ENCODE data around the gene RP2. TPM values are rescaled to one million over a fixed set of nuclear protein-coding genes. Genes with fewer than 3 reads are reported as not detected.

Gene RP2
- total RNA-seq, 1 experiment from 2014 or later, result 5.1 TPM

GRCh38 chrX:46805270-46805669 is 31.6 kb upstream of the RP2 start:
- TF ChIP-seq CTCF (conservative IDR thresholded peaks at IDR 0.05), result no peak
- Histone ChIP-seq H3K79me1 (ENCODE audit: insufficient read depth, low read depth, low read length, poor library complexity, severe bottlenecking) (no peaks in the 10 kb centered on the region), H3K27ac (ENCODE audit: insufficient read length, low read depth, low read length) (no peak overlapping the region), H3K9ac (ENCODE audit: extremely low read depth, insufficient read length, low read length) (no peak overlapping the region), H4K5ac (ENCODE audit: insufficient read length, low read depth, low read length) (no peak overlapping the region), H3K14ac (ENCODE audit: insufficient read depth, low read length) (no peak overlapping the region), H3K4ac (ENCODE audit: low read depth, low read length) (no peak overlapping the region), H3K23me2 (ENCODE audit: insufficient read length, low read depth, low read length, poor library complexity, severe bottlenecking) (no peaks in the 10 kb centered on the region), H3K9me3 (ENCODE audit: control insufficient read depth, low read depth, low read length) (peaks cover 20% of the 10 kb centered on the region), H4K20me1 (ENCODE audit: control insufficient read depth, insufficient read depth, insufficient read length) (no peaks in the 10 kb centered on the region), H4K91ac (ENCODE audit: insufficient read length, low read depth, low read length) (no peak overlapping the region), H3K23ac (ENCODE audit: insufficient read length, low read depth, low read length) (no peak overlapping the region), H3K4me1 (ENCODE audit: insufficient read depth, low read length) (no peaks in the 10 kb centered on the region), H2BK5ac (ENCODE audit: insufficient read length, low read length) (no peak overlapping the region), H2BK20ac (ENCODE audit: low read depth, low read length, poor library complexity, severe bottlenecking) (no peak overlapping the region), H2BK12ac (ENCODE audit: insufficient read length, low read depth, low read length) (no peak overlapping the region), H2AFZ (ENCODE audit: low read length) (no peak overlapping the region), H2BK15ac (ENCODE audit: low read depth, low read length) (no peak overlapping the region), H3K27me3 (ENCODE audit: insufficient read depth, low read length) (no peaks in the 10 kb centered on the region), H3K56ac (ENCODE audit: insufficient read length, low read depth, low read length) (no peak overlapping the region), H4K8ac (replicated peaks; ENCODE audit: insufficient read length, low read depth, low read length) (no peak overlapping the region), H3T11ph (ENCODE audit: low read length) (no peak overlapping the region), H3K79me2 (ENCODE audit: insufficient read depth, low read length) (no peaks in the 10 kb centered on the region), H3K4me2 (ENCODE audit: insufficient read depth, insufficient read length, low read length) (no peak overlapping the region), H3K18ac (ENCODE audit: insufficient read length, low read depth, low read length) (no peak overlapping the region), H2BK120ac (ENCODE audit: low read depth, low read length, poor library complexity, severe bottlenecking) (no peak overlapping the region), H2AK5ac (ENCODE audit: insufficient read length, low read length) (no peak overlapping the region)
- Mint-ChIP-seq H3K27ac (no peak overlapping the region), H3K4me3 (no peak overlapping the region), H3K36me3 (ENCODE audit: insufficient read depth in 1 of 3, low read depth in 3 of 3) (peaks cover 0 to 2% (median 2%) of the 10 kb centered on the region in 3 experiments; a peak in 2 of 7 replicates), H3K27me3 (ENCODE audit: low read depth) (no peaks in the 10 kb centered on the region), H3K9me3 (peaks cover 70 to 72% of the 10 kb centered on the region in 2 experiments), H3K4me1 (no peaks in the 10 kb centered on the region)
- no CpG with 5 or more reads among the region's 2 CpGs for WGBS (ENCODE audit: extremely low coverage, insufficient read length, low lambda C conversion rate)
- DNase-seq, result no peak

Data from H9 (cell line).